SK-N-SH (cell line): ENCODE data around the gene PRPF40B. TPM values are rescaled to one million over a fixed set of nuclear protein-coding genes. Genes with fewer than 3 reads are reported as not detected.

Source experiments
- CTCF ChIA-PET: fragments of 300-600, 350-600 bp; formaldehyde crosslinking; extraction: SDS; loops from one replicate; lab custom pipeline; 2021; lab: Yijun Ruan, JAX
- POLR2A ChIA-PET: fragments of 350-600 bp; sonication (Branson Sonifier 250); formaldehyde crosslinking; extraction: SDS; loops from one replicate; lab custom pipeline; 2020; ENCODE audit warnings: antibody characterized with exemption, inconsistent platforms; lab: Yijun Ruan, JAX
- DNase-seq: peaks from one replicate; pipeline ENCODE4 v3.0.0; 2012
- H2AFZ ChIP-seq: fragments of 200-600 bp; sonication (generic); 2 replicates; pipeline ENCODE4 v1.8.1; 2016; ENCODE audit warnings: antibody characterized with exemption, mild to moderate bottlenecking, low read depth
- H3F3A ChIP-seq: fragments of 200-600 bp; sonication (generic); replicated peaks from 2 replicates; pipeline ENCODE3; 2016; ENCODE audit warnings: antibody characterized with exemption, mild to moderate bottlenecking; ENCODE audit not compliant: insufficient read depth
- H3K27ac ChIP-seq, 2 experiments: fragments of 200-500 bp in 1 of 2; fragments of 200-600 bp in 1 of 2; sonication (Bioruptor generic) in 1 of 2; sonication (generic), shearing (Covaris generic) in 1 of 2; 2 replicates each; pipeline versions ENCODE4 v1.5.1 to v1.6.1; 2014 to 2016; ENCODE audit warnings: low read depth in 2 of 2, inconsistent platforms in 1 of 2, low read length in 1 of 2, mild to moderate bottlenecking in 1 of 2, mixed read lengths in 1 of 2
- H3K27me3 ChIP-seq: fragments of 200-600 bp; sonication (generic), shearing (Covaris generic); 2 replicates; pipeline ENCODE4 v1.6.1; 2016; ENCODE audit warnings: mixed run types; ENCODE audit not compliant: insufficient read depth
- H3K36me3 ChIP-seq, 2 experiments: fragments of 200-500 bp in 1 of 2; fragments of 200-600 bp in 1 of 2; sonication (Bioruptor generic) in 1 of 2; sonication (generic) in 1 of 2; replicated peaks in 1 of 2; 2 replicates each; pipeline versions ENCODE3 to v1.5.1; 2014 to 2016; ENCODE audit warnings: low read length in 1 of 2, mild to moderate bottlenecking in 1 of 2; ENCODE audit not compliant: insufficient read depth in 2 of 2, control insufficient read depth in 1 of 2
- H3K4me1 ChIP-seq, 2 experiments: fragments of 200-500 bp in 1 of 2; fragments of 200-600 bp in 1 of 2; sonication (Bioruptor generic) in 1 of 2; sonication (generic), shearing (Covaris generic) in 1 of 2; 2 replicates each; pipeline versions ENCODE4 v1.5.1 to v1.6.1; 2014 to 2016; ENCODE audit warnings: low read depth in 1 of 2, low read length in 1 of 2, mixed run types in 1 of 2; ENCODE audit not compliant: insufficient read depth in 2 of 2, control insufficient read depth in 1 of 2
- H3K4me2 ChIP-seq: fragments of 200-600 bp; sonication (generic), shearing (Covaris generic); 2 replicates; pipeline ENCODE4 v1.6.1; 2017; ENCODE audit warnings: mixed run types
- H3K4me3 ChIP-seq, 2 experiments: fragments of 200-500 bp in 1 of 2; fragments of 200-600 bp in 1 of 2; sonication (Bioruptor generic) in 1 of 2; sonication (generic), shearing (Covaris generic) in 1 of 2; 2 replicates each; pipeline versions ENCODE4 v1.5.1 to v1.8.1; 2014 to 2016; ENCODE audit warnings: low read depth in 2 of 2, inconsistent platforms in 1 of 2, low read length in 1 of 2, mild to moderate bottlenecking in 1 of 2, mixed read lengths in 1 of 2, moderate library complexity in 1 of 2
- H3K79me2 ChIP-seq: fragments of 200-600 bp; sonication (generic); 2 replicates; pipeline ENCODE4 v1.8.1; 2017; ENCODE audit warnings: mild to moderate bottlenecking; ENCODE audit not compliant: insufficient read depth
- H3K9ac ChIP-seq: fragments of 200-600 bp; sonication (generic); 2 replicates; pipeline ENCODE4 v1.6.1; 2017; ENCODE audit warnings: mixed run types
- H3K9me2 ChIP-seq: fragments of 200-600 bp; sonication (generic); 2 replicates; pipeline ENCODE4 v1.6.1; 2017; ENCODE audit warnings: mixed run types
- H3K9me3 ChIP-seq: fragments of 200-600 bp; sonication (generic); 2 replicates; pipeline ENCODE4 v1.6.1; 2017; ENCODE audit warnings: mixed run types, mild to moderate bottlenecking, moderate library complexity
- H4K20me1 ChIP-seq: fragments of 200-600 bp; sonication (generic); 2 replicates; pipeline ENCODE4 v1.6.1; 2017; ENCODE audit warnings: mild to moderate bottlenecking, mixed run types; ENCODE audit not compliant: insufficient read depth
- CHD2 ChIP-seq: fragments of 150-350 bp; IDR thresholded peaks from 2 replicates; pipeline ENCODE4 v1.6.1; 2018; ENCODE audit warnings: low read length; ENCODE audit not compliant: partially characterized antibody
- EP300 ChIP-seq, 2 experiments: IDR thresholded peaks; 2 replicates each; pipeline versions ENCODE4 v1.4.0 to v1.6.1; 2012; ENCODE audit warnings: borderline replicate concordance in 1 of 2, low read depth in 1 of 2, low read length in 1 of 2
- FOXJ3 ChIP-seq: sonication (generic); formaldehyde crosslinking; IDR thresholded peaks from 2 replicates; pipeline ENCODE4 v1.5.1; 2020; ENCODE audit warnings: mild to moderate bottlenecking, missing genetic modification reagents
- FOXM1 ChIP-seq: IDR thresholded peaks from 2 replicates; pipeline ENCODE4 v1.4.0; 2012; ENCODE audit warnings: low read depth, mild to moderate bottlenecking
- GATA2 ChIP-seq: sonication (generic); formaldehyde crosslinking; IDR thresholded peaks from 2 replicates; pipeline ENCODE4 v1.5.0; 2020; ENCODE audit warnings: mild to moderate bottlenecking, missing genetic modification reagents
- IRF3 ChIP-seq: fragments of 150-350 bp; IDR thresholded peaks from 2 replicates; pipeline ENCODE4 v1.6.1; 2016; ENCODE audit warnings: mild to moderate bottlenecking, low read depth, low read length
- JUND ChIP-seq: IDR thresholded peaks from 2 replicates; pipeline ENCODE4 v1.4.0; 2012
- MEF2A ChIP-seq: IDR thresholded peaks from 2 replicates; pipeline ENCODE4 v1.4.0; 2012; ENCODE audit warnings: low read depth, borderline replicate concordance
- MXI1 ChIP-seq: IDR thresholded peaks from 2 replicates; pipeline ENCODE4 v1.6.1; 2012; ENCODE audit warnings: mild to moderate bottlenecking, low read depth, low read length, improper control_type of control experiment
- NFIC ChIP-seq: IDR thresholded peaks from 2 replicates; pipeline ENCODE4 v1.4.0; 2012; ENCODE audit warnings: borderline replicate concordance
- POLR2AphosphoS5 ChIP-seq: IDR thresholded peaks from 2 replicates; pipeline ENCODE4 v1.6.1; 2012; ENCODE audit warnings: low read depth, low read length
- RAD21 ChIP-seq: IDR thresholded peaks from 2 replicates; pipeline ENCODE4 v1.6.1; 2012; ENCODE audit warnings: mild to moderate bottlenecking, low read length
- SIN3A ChIP-seq: IDR thresholded peaks from 2 replicates; pipeline ENCODE4 v1.6.1; 2012; ENCODE audit warnings: low read depth, mild to moderate bottlenecking, low read length, moderate library complexity, borderline replicate concordance
- SMC3 ChIP-seq: IDR thresholded peaks from 2 replicates; pipeline ENCODE4 v1.6.1; 2012; ENCODE audit warnings: low read depth, low read length, improper control_type of control experiment
- TCF12 ChIP-seq: IDR thresholded peaks from 2 replicates; pipeline ENCODE4 v1.4.0; 2012
- TEAD4 ChIP-seq: IDR thresholded peaks from 2 replicates; pipeline ENCODE4 v1.4.0; 2012; ENCODE audit warnings: mild to moderate bottlenecking, borderline replicate concordance; ENCODE audit not compliant: insufficient read depth
- USF1 ChIP-seq: IDR thresholded peaks from 2 replicates; pipeline ENCODE4 v1.4.0; 2012; ENCODE audit warnings: low read depth, borderline replicate concordance
- ZBTB33 ChIP-seq: IDR thresholded peaks from 2 replicates; pipeline ENCODE4 v1.4.0; 2012; ENCODE audit warnings: low read depth, borderline replicate concordance
- WGBS: methylation state at CpG from one replicate; pipeline ENCODE4 v1.1.6; 2017; ENCODE audit warnings: low lambda C conversion rate; 5-methylcytosine and 5-hydroxymethylcytosine counted together
- polyA plus RNA-seq, 3 experiments: library from polyadenylated mRNA; depleted of rRNA; stranded (reverse); fragments of >200 nt; gene quantifications; 2 replicates each; pipeline ENCODE4 v1.2.3, GENCODE V29; 2012
- TF ChIP-seq, protein P1 (sequence below): fragments of 200-600 bp; sonication (generic); IDR thresholded peaks from 2 replicates; pipeline ENCODE4 v1.6.1; 2017; ENCODE audit warnings: antibody characterized with exemption, mild to moderate bottlenecking, moderate library complexity

Gene PRPF40B
- polyA plus RNA-seq, 1 of the 3 experiments (the other 2 are of a cell fraction): 27.0 TPM

GRCh38 chr12:49648712-49649003 lies 25.3 kb downstream of the PRPF40B start (continued):
- TF ChIP-seq SMC3: no peak
- TF ChIP-seq CHD2: no peak
- TF ChIP-seq TEAD4: no peak
- TF ChIP-seq FOXJ3 (CRISPR knock-in tag): no peak
- TF ChIP-seq JUND: no peak
- TF ChIP-seq GATA2: no peak
- TF ChIP-seq POLR2AphosphoS5: no peak
- no peak for TF ChIP-seq MXI1
- no peak for TF ChIP-seq TCF12

DNA sequence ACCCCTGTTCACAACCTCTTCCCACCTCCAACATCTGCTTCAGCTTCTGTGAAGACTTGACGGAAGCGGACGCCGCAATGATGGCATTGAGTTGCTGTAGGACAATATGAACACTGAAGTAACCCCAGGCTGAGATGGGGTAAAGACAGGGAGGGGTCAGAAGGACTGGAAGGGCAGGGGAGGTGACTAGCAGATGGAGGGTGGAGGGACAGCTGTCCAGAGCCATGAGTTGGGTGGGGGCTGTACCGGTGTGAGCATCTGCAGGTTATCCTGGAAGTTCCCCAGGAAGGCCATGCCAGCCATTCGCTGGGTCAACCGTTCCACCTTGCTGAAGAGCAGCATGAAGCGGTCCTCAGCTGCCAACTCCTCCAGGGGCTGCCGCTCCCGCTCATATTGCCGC lies 26.1 kb downstream of the PRPF40B start:
- H3K9me2 ChIP-seq: no peaks in the 10 kb centered on the region
- ChIA-PET CTCF (interaction anchor here (2.2 to 30.5 kb wide), 4 partner anchors 13 to 92 kb away, joined by 11 to 590 read pairs (median 20); partner anchors contain the start of genes FMNL3 and TMBIM6), POLR2A (interaction anchor here (0.9 kb wide), 2 partner anchors 13 to 92 kb away, joined by 3 to 4 read pairs; partner anchors contain the start of gene TMBIM6)
- TF ChIP-seq IRF3 (no peak), RAD21 (no peak), MXI1 (no peak)
- H2AFZ ChIP-seq: no peak overlapping the region
- H3K36me3 ChIP-seq: peaks cover 30 to 77% of the 10 kb centered on the region in 2 experiments
- no peak overlapping the region for H3K9ac ChIP-seq
- 99% methylated on average over 11 of the region's 11 CpGs for WGBS
- no peaks in the 10 kb centered on the region for H4K20me1 ChIP-seq
- no peaks in the 10 kb centered on the region for H3K79me2 ChIP-seq
- H3F3A ChIP-seq: peaks cover 3% of the 10 kb centered on the region
- H3K4me3 ChIP-seq: no peak overlapping the region
- no peaks in the 10 kb centered on the region for H3K27me3 ChIP-seq
- no peak overlapping the region for H3K4me2 ChIP-seq
- no peaks in the 10 kb centered on the region for H3K9me3 ChIP-seq
- no peak overlapping the region; a peak in 1 of 4 replicates for H3K27ac ChIP-seq
- H3K4me1 ChIP-seq: peaks cover 0 to 5% of the 10 kb centered on the region in 2 experiments; a peak in 1 of 4 replicates
- DNase-seq: no peak

DNA sequence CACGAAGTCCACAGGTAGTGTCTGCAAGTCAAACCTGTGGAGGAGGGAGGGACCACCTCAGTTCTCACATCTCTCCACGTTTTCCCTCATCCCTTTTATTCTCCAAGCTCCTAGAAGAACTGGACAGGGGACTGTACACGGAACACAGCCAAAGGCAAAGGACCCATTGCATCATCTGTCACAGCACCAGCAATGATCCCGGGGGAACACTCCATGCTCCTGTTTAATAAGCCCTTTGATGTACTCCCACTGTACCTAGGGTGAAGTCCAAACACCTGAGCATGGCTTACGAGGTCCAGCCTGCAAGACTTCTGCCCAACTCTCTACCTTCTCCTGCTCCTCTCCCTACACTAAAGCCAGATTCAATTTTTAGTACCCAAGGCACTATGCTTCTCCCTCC lies 26.5 kb downstream of the PRPF40B start:
- ChIA-PET POLR2A (no interaction called here), CTCF (interaction anchor here (0.9 to 30.5 kb wide), 3 partner anchors 13 to 62 kb away, joined by 4 to 590 read pairs (median 27); partner anchors contain the start of gene FMNL3)
- H3K36me3 ChIP-seq: peaks cover 35 to 79% of the 10 kb centered on the region in 2 experiments
- H3K79me2 ChIP-seq: 0 out of 2 replicates have a peak, but pooled peaks cover 3% of the 10 kb centered on the region
- H3K4me1 ChIP-seq: peaks cover 0 to 2% of the 10 kb centered on the region in 2 experiments; a peak in 1 of 4 replicates
- H2AFZ ChIP-seq: no peak overlapping the region
- H3K9me3 ChIP-seq: no peaks in the 10 kb centered on the region
- WGBS: 88% methylated on average over 5 of the region's 5 CpGs
- DNase-seq: no peak
- no peaks in the 10 kb centered on the region for H3F3A ChIP-seq
- no peak overlapping the region for H3K27ac ChIP-seq
- no peaks in the 10 kb centered on the region for H4K20me1 ChIP-seq
- TF ChIP-seq SMC3: no peak
- no peak for TF ChIP-seq FOXM1
- no peak for TF ChIP-seq USF1
- TF ChIP-seq ZBTB33: no peak
- no peak for TF ChIP-seq NFIC
- TF ChIP-seq, protein P1, sequence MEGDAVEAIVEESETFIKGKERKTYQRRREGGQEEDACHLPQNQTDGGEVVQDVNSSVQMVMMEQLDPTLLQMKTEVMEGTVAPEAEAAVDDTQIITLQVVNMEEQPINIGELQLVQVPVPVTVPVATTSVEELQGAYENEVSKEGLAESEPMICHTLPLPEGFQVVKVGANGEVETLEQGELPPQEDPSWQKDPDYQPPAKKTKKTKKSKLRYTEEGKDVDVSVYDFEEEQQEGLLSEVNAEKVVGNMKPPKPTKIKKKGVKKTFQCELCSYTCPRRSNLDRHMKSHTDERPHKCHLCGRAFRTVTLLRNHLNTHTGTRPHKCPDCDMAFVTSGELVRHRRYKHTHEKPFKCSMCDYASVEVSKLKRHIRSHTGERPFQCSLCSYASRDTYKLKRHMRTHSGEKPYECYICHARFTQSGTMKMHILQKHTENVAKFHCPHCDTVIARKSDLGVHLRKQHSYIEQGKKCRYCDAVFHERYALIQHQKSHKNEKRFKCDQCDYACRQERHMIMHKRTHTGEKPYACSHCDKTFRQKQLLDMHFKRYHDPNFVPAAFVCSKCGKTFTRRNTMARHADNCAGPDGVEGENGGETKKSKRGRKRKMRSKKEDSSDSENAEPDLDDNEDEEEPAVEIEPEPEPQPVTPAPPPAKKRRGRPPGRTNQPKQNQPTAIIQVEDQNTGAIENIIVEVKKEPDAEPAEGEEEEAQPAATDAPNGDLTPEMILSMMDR: no peak
- TF ChIP-seq SIN3A: no peak
- no peak for TF ChIP-seq MEF2A
- TF ChIP-seq EP300 (IDR thresholded peaks at IDR 0.05; ENCODE audit: borderline replicate concordance in 1 of 2, low read depth in 1 of 2, low read length in 1 of 2): no peak
- no peak overlapping the region for H3K4me2 ChIP-seq
- H3K9ac ChIP-seq: no peak overlapping the region
- no peaks in the 10 kb centered on the region for H3K27me3 ChIP-seq
- H3K9me2 ChIP-seq: no peaks in the 10 kb centered on the region
- H3K4me3 ChIP-seq: no peak overlapping the region
